Panc1 (cell line): Measurements from ENCODE around the gene ALLC.

Experiments
- CTCF ChIP-seq: fragments of 450-650 bp; IDR thresholded peaks from 2 replicates; pipeline ENCODE4 v1.5.1; 2017; ENCODE audit warnings: mild to moderate bottlenecking
- POLR2AphosphoS5 ChIP-seq: IDR thresholded peaks from 2 replicates; pipeline ENCODE4 v1.6.1; 2012; ENCODE audit warnings: mild to moderate bottlenecking, low read depth, low read length, moderate library complexity
- REST ChIP-seq, 2 experiments: IDR thresholded peaks; 2 replicates each; pipeline ENCODE4 v1.6.1; 2011 to 2012; ENCODE audit warnings: low read depth in 2 of 2, control low read depth in 1 of 2, low read length in 1 of 2, mild to moderate bottlenecking in 1 of 2, moderate library complexity in 1 of 2; ENCODE audit not compliant: insufficient read depth in 1 of 2
- SIN3A ChIP-seq: IDR thresholded peaks from 2 replicates; pipeline ENCODE4 v1.6.1; 2012; ENCODE audit warnings: low read depth, mild to moderate bottlenecking, low read length, moderate library complexity, borderline replicate concordance; ENCODE audit not compliant: insufficient read depth
- TCF7L2 ChIP-seq: IDR thresholded peaks from 2 replicates; pipeline ENCODE4 v1.6.1; 2011; ENCODE audit warnings: mild to moderate bottlenecking, low read depth, low read length, inconsistent platforms

DNA sequence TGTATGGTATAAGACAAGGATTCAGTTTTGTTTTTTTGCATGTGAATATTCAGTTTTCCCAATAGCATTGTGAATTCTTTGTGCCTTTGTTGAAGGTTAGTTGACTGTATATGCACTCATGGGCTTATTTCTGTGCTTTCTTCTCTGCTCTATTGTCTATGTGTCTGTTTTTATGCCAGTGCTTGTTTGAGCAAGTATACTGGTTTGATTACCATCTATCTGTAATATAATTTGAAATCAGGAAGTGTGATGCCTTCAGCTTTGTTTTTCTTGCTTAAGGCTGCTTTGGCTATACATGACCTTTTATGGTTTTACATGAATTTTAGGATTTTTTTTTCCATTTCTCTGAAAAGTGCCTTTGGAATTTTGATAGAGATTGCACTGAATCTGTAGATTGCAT is 39.6 kb upstream of the ALLC start:
- TF ChIP-seq POLR2AphosphoS5 (no peak), REST (IDR thresholded peaks at IDR 0.05; ENCODE audit: insufficient read depth in 1 of 2, low read depth in 2 of 2, low read length in 1 of 2) (no peak), CTCF (no peak), TCF7L2 (no peak), SIN3A (no peak)
